Measurements from ENCODE around the gene CTRB1. TPM values are rescaled to one million over a fixed set of nuclear protein-coding genes. Genes with fewer than 3 reads are reported as not detected.

The CTRB1 gene
- total and polyA plus RNA-seq, 2 of the 13 experiments (the other 11 are each of a cell fraction or from before 2014, with no cell fraction given) = not detected

DNA sequence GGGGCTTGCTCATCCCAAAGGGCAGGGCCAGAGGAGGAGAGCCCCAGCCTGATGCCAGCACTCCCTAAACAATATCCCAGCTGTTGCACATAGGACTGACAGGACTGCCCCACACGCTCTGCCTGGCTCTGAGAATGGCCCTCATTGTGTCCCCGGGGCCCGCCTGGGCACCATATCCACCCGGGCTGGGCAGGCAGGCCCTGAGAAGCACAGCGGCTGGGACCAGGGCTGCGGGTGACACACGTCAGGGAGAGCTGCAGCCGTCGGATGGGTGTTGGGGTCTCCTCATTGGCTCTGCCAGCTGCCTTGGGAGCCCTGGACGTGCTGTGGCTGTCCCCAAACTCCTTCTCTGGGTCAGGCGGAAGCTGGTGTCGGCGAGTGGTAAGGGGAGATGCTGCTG, 28.5 kb downstream of the CTRB1 start (continued):
- TF ChIP-seq, protein P1, sequence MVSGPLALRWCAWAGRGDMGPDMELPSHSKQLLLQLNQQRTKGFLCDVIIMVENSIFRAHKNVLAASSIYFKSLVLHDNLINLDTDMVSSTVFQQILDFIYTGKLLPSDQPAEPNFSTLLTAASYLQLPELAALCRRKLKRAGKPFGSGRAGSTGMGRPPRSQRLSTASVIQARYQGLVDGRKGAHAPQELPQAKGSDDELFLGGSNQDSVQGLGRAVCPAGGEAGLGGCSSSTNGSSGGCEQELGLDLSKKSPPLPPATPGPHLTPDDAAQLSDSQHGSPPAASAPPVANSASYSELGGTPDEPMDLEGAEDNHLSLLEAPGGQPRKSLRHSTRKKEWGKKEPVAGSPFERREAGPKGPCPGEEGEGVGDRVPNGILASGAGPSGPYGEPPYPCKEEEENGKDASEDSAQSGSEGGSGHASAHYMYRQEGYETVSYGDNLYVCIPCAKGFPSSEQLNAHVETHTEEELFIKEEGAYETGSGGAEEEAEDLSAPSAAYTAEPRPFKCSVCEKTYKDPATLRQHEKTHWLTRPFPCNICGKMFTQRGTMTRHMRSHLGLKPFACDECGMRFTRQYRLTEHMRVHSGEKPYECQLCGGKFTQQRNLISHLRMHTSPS (CRISPR knock-in tag; IDR thresholded peaks at IDR 0.05; ENCODE audit: low read depth) = peak; percentile 19; the same call in 1 of the 2 replicates
- no peak for TF ChIP-seq NRL (CRISPR knock-in tag; IDR thresholded peaks at IDR 0.05; ENCODE audit: borderline replicate concordance)
- TF ChIP-seq ZBTB38 (CRISPR knock-in tag; IDR thresholded peaks at IDR 0.05) = peak; percentile 97
- TF ChIP-seq, protein P2, sequence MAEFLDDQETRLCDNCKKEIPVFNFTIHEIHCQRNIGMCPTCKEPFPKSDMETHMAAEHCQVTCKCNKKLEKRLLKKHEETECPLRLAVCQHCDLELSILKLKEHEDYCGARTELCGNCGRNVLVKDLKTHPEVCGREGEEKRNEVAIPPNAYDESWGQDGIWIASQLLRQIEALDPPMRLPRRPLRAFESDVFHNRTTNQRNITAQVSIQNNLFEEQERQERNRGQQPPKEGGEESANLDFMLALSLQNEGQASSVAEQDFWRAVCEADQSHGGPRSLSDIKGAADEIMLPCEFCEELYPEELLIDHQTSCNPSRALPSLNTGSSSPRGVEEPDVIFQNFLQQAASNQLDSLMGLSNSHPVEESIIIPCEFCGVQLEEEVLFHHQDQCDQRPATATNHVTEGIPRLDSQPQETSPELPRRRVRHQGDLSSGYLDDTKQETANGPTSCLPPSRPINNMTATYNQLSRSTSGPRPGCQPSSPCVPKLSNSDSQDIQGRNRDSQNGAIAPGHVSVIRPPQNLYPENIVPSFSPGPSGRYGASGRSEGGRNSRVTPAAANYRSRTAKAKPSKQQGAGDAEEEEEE (CRISPR knock-in tag; IDR thresholded peaks at IDR 0.05; ENCODE audit: borderline replicate concordance) = no peak
- TF ChIP-seq DNMT3B (CRISPR knock-in tag; conservative IDR thresholded peaks at IDR 0.05) = no peak
- TF ChIP-seq, protein P3, sequence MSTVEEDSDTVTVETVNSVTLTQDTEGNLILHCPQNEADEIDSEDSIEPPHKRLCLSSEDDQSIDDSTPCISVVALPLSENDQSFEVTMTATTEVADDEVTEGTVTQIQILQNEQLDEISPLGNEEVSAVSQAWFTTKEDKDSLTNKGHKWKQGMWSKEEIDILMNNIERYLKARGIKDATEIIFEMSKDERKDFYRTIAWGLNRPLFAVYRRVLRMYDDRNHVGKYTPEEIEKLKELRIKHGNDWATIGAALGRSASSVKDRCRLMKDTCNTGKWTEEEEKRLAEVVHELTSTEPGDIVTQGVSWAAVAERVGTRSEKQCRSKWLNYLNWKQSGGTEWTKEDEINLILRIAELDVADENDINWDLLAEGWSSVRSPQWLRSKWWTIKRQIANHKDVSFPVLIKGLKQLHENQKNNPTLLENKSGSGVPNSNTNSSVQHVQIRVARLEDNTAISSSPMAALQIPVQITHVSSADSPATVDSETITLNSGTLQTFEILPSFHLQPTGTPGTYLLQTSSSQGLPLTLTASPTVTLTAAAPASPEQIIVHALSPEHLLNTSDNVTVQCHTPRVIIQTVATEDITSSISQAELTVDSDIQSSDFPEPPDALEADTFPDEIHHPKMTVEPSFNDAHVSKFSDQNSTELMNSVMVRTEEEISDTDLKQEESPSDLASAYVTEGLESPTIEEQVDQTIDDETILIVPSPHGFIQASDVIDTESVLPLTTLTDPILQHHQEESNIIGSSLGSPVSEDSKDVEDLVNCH (CRISPR knock-in tag; IDR thresholded peaks at IDR 0.05) = no peak
- TF ChIP-seq AGO2 (optimal IDR thresholded peaks at IDR 0.05; ENCODE audit: low read depth, low read length) = peak; percentile 81
- TF ChIP-seq MIXL1 (CRISPR knock-in tag; IDR thresholded peaks at IDR 0.05) = no peak
- TF ChIP-seq, protein P4, sequence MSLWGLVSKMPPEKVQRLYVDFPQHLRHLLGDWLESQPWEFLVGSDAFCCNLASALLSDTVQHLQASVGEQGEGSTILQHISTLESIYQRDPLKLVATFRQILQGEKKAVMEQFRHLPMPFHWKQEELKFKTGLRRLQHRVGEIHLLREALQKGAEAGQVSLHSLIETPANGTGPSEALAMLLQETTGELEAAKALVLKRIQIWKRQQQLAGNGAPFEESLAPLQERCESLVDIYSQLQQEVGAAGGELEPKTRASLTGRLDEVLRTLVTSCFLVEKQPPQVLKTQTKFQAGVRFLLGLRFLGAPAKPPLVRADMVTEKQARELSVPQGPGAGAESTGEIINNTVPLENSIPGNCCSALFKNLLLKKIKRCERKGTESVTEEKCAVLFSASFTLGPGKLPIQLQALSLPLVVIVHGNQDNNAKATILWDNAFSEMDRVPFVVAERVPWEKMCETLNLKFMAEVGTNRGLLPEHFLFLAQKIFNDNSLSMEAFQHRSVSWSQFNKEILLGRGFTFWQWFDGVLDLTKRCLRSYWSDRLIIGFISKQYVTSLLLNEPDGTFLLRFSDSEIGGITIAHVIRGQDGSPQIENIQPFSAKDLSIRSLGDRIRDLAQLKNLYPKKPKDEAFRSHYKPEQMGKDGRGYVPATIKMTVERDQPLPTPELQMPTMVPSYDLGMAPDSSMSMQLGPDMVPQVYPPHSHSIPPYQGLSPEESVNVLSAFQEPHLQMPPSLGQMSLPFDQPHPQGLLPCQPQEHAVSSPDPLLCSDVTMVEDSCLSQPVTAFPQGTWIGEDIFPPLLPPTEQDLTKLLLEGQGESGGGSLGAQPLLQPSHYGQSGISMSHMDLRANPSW (CRISPR knock-in tag; IDR thresholded peaks at IDR 0.05; ENCODE audit: borderline replicate concordance) = no peak
- TF ChIP-seq KAT8 (CRISPR knock-in tag; IDR thresholded peaks at IDR 0.05) = no peak
- TF ChIP-seq, protein P5, sequence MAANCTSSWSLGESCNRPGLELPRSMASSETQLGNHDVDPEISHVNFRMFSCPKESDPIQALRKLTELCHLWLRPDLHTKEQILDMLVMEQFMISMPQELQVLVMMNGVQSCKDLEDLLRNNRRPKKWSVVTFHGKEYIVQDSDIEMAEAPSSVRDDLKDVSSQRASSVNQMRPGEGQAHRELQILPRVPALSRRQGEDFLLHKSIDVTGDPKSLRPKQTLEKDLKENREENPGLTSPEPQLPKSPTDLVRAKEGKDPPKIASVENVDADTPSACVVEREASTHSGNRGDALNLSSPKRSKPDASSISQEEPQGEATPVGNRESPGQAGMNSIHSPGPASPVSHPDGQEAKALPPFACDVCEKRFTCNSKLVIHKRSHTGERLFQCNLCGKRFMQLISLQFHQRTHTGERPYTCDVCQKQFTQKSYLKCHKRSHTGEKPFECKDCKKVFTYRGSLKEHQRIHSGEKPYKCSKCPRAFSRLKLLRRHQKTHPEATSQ (CRISPR knock-in tag; IDR thresholded peaks at IDR 0.05; ENCODE audit: borderline replicate concordance) = no peak
- TF ChIP-seq U2AF2 (IDR thresholded peaks at IDR 0.05; ENCODE audit: low read depth, low read length) = no peak
- 0 out of 2 replicates have a peak, but pooled peaks have one; percentile 17 for TF ChIP-seq HIVEP1 (CRISPR knock-in tag; IDR thresholded peaks at IDR 0.05)
- TF ChIP-seq GABPB1 (CRISPR knock-in tag; IDR thresholded peaks at IDR 0.05) = no peak
- no peak for TF ChIP-seq TCF7 (IDR thresholded peaks at IDR 0.05; ENCODE audit: low read depth)
- TF ChIP-seq, protein P6, sequence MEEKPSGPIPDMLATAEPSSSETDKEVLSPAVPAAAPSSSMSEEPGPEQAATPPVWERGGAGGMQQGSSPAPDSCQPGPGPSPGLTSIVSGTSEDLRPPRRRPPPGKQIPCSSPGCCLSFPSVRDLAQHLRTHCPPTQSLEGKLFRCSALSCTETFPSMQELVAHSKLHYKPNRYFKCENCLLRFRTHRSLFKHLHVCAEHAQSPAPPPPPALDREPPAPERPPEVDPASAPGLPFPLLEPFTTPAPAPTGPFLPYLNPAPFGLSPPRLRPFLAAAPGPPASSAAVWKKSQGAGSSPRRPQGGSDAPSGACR (CRISPR knock-in tag; IDR thresholded peaks at IDR 0.05) = no peak
- TF ChIP-seq ZNF207 (IDR thresholded peaks at IDR 0.05; ENCODE audit: borderline replicate concordance) = no peak
- no peak for TF ChIP-seq PLRG1 (conservative IDR thresholded peaks at IDR 0.05)
- TF ChIP-seq RNF2 (conservative IDR thresholded peaks at IDR 0.05; ENCODE audit: low read depth) = no peak
- TF ChIP-seq FOXJ3 (CRISPR knock-in tag; IDR thresholded peaks at IDR 0.05; ENCODE audit: borderline replicate concordance) = no peak
- no peak for TF ChIP-seq ATF1 (CRISPR knock-in tag; IDR thresholded peaks at IDR 0.05)
